ENCODE data around the gene TXNDC8.

DNA sequence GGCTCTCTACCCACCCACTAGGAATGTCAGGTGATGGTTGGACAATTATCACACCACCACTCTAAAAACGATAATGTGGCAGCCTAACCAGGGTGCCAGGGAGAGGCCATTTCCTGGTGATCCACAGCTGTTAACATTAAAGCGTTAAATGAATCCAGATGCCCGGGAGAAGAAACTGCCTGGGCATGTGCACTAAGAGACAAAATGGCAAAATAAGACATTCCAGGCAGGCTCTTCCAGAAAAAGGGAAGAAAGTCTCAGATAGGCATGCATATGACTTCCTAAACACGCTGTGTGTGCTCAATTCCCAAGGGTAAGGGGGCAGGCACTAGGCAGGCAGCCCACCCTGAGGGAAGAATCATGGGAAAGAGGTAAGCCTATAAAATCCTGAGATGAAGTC is 76.8 kb downstream of the TXNDC8 start:
- TF ChIP-seq, protein P1, sequence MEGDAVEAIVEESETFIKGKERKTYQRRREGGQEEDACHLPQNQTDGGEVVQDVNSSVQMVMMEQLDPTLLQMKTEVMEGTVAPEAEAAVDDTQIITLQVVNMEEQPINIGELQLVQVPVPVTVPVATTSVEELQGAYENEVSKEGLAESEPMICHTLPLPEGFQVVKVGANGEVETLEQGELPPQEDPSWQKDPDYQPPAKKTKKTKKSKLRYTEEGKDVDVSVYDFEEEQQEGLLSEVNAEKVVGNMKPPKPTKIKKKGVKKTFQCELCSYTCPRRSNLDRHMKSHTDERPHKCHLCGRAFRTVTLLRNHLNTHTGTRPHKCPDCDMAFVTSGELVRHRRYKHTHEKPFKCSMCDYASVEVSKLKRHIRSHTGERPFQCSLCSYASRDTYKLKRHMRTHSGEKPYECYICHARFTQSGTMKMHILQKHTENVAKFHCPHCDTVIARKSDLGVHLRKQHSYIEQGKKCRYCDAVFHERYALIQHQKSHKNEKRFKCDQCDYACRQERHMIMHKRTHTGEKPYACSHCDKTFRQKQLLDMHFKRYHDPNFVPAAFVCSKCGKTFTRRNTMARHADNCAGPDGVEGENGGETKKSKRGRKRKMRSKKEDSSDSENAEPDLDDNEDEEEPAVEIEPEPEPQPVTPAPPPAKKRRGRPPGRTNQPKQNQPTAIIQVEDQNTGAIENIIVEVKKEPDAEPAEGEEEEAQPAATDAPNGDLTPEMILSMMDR (IDR thresholded peaks at IDR 0.05; ENCODE audit: borderline replicate concordance, extremely low read depth, low read length, poor library complexity, severe bottlenecking) = no peak
- no peak for TF ChIP-seq EZH2 (IDR thresholded peaks at IDR 0.05; ENCODE audit: borderline replicate concordance, low read depth, low read length, severe bottlenecking)
